ENCODE results near the gene HHIPL1.

The HHIPL1 gene

DNA sequence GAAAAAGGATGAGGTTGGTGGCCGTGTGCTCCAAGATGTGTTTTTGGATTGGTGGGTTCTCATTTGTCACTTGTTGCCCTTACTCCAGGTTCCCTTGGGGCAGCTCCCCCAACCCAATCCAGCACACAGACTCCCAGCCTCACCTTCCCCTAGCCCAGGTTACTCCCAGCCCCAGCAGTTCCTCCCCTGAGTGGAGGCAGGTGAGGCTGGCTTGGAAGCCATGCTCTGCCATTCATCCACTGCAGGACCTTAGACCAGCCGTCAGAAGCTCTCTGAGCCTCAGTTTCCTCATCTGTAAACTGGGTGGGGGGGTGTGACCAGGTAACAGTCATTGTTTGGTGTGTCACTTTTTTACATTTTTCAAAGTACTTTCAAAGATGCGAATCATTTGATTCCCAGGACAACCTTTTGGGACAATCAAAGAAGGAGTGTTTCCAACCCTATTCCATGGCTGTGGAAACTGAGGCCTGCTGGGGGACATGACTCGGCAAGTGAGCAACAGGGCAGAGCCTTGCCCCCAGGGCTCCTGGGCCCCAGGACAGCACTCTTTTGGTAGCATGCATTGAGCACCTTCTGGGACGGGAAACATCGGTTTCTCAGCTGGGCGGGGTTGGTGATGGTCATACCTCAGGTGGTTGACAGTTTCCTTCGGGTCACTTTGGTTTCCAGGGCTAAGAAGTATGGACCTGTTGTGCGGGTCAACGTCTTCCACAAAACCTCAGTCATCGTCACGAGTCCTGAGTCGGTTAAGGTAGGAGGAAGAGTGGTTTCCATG lies 46.4 kb downstream of the HHIPL1 start:
- no peak for ATAC-seq

DNA sequence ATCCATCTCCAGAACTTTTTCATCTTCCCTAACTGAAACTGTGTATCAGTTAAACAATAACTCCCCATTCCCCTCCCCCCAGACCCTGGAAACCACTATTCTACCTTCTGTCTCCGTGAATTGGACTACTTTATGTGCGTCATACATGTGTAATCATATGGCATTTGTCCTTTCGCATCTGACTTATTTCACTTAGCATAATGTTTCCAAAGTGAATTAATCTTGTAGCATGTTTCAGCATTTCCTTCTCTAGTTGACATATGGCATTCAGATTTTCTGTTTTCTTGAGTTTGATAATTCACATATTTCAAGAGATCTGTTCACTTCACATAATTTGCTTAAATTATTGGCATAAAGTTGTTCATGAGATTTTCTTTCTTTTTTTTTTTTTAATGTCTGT lies 49.0 kb downstream of the HHIPL1 start:
- ATAC-seq = no peak

DNA sequence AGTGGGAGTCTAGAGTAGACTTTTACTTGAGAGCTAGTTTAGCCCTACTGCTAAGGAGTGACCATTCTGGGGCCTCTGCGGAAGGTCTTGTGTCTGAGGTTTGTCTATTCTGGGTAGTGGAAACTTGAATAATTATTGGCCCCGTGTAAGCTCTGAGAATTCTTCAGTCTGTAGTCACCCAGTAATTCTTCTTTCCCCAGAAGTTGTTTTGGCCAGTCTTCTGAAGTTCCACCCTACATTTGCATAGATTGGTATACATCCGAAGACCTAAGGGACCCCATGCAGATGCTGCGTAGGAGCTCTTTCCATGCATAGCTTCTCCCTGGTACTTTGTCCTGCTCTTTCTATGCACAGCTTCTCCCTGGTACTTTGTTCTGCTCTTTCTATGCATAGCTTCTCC lies 52.0 kb downstream of the HHIPL1 start:
- no peak for ATAC-seq

DNA sequence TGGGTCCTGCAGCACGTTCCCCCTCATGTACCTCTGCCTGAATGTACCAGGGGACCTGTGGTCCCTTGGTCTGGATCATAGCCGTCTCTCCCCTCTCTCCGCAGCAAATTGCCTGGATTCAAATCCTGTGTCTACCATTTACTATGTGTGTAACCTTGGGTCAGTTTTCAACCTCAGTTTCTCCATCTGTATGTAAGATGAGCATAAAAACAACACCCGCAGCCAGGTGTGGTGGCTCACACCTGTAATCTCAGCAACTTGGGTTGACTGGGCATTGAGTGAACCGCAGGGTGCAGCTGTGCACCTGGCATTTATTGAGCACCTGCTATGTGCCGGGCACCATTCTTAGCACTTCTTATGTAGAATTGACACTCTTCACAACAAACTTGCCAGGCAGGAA lies 53.3 kb downstream of the HHIPL1 start:
- ATAC-seq = no peak

DNA sequence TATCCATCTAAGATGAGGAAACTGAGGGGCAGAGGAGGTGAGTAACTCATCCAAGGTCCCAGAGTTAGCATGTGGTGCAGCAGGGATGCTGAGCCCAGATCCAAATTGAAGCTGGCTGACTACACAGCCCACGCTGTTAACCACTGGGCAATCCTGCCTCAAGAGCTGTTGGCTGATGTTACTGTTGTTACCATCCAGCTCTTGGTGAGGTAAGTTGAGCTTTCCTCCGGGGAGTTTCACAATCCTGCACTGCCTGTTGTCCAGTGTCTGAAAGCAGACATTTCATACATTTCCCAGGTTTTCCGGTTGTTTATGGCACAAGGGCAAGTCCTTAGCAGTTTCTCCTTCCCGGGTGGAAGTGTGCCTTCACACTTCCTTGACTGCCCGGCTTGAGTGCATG lies 53.7 kb downstream of the HHIPL1 start:
- no peak for ATAC-seq

DNA sequence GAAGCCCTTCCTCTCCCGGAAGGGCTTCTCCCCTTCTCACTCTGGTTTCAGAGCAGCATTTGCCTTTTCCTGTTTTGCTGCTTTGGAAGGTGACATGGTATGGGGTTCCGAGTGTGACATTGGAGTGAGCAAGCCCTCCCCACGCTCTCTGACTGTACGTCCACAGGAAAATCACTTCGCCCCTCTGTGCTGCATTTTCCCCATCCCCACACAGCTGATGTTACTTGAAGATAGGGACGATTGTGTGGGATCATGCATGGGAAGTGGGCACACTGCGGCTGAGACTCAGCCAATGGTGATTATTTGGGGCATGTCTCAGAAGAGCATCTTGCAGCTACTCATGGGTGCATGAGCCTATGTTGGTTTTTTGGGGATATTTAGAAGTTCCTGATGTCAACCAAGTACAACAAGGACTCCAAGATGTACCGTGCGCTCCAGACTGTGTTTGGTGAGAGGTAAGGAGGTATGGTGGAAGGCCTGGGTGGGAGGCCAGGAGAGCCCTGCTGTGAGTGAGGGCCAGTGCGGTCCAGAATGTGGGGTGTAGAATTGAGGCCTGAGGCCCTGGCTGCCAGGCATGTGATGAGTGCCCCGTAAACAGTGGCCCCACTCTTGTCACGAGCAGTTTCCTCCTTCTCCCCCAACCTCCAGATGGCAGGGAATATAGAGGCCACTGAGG lies 54.3 kb downstream of the HHIPL1 start:
- no peak for ATAC-seq

DNA sequence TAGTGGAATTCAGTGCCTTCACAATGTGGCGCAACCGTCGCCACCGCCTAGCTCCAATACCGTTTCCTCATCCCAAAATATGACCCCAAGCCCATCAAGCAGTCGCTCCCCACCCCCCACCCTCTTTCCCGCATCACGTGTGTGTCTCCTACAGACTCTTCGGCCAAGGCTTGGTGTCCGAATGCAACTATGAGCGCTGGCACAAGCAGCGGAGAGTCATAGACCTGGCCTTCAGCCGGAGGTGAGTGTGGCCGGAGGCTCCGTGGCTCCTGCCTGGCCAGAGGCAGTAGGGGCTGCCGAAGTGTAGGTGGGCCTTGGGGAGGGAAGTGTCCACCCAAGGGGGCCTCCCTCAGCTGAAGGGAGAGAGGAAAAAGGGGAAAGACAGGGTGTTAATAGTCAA lies 54.9 kb downstream of the HHIPL1 start:
- no peak for ATAC-seq

DNA sequence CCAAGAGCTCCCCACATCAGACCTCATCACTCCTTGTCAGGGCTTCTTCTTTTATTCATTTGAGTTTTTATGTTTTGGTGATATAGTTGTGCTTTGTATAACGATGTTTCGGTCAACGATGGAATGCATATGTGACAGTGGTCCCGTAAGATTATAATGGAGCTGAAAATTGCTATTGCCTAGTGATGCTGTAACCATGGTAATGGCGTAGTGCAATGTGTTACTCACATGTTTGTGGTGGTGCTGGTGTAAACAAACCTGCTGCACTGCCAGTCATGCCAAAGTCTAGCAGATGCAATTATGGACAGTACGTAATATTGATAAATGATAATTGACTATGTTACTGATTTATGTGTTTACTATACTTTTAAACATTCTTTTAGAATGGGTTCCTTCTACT lies 55.5 kb downstream of the HHIPL1 start:
- ATAC-seq = no peak

DNA sequence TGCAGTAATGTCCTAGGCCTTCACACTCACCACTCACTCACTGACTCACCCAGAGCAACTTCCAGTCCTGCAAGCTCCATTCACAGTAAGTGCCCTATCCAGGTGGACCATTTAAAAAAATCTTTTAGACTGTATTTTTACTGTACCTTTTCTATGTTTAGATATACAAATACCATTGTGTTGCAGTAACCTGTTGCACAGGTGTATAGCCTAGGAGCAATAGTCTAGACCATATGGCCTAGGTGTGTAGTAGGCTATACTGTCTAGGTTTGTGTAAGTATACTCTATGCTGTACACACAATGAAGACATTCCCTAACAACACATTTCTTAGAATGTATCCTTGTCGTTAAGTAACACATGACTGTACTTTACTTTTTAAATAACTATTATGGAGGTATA lies 56.3 kb downstream of the HHIPL1 start:
- no peak for ATAC-seq

DNA sequence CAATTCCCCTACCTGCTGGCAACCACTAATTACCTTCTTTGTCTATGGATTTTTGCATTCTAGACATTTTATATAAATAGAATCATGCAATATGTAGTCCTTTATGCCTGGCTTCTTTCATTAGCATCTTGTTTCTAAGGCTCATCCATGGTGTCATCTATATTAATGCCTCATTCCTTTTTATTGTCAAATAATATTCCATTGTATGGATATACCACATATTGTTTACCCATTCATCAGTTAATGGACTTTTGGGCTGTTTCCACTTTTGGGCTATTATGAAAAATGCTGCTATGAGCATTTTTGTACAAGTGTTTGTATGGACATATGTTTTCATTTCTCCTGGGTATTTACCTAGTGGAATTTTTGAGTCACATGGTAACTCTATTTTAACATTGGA lies 57.2 kb downstream of the HHIPL1 start:
- no peak for ATAC-seq

DNA sequence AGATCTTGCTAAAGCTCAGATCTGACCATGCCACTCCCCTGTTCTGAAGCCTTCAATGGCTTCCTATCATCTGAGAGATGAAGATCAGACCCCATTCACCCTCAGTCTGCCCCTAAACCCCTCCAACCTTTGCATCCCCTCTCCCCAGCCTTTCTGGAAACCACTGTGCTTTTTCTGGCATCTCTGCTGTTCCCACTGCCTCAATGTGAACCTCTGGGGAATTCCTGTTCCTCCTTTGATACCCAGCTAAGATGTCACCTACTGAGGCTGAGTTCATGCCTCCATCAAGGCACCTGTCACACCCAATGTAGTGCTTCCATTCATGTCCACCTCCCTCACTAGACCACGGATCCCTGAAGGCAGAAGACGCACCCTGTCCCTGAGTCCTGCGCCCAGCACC lies 58.5 kb downstream of the HHIPL1 start:
- no peak for ATAC-seq

DNA sequence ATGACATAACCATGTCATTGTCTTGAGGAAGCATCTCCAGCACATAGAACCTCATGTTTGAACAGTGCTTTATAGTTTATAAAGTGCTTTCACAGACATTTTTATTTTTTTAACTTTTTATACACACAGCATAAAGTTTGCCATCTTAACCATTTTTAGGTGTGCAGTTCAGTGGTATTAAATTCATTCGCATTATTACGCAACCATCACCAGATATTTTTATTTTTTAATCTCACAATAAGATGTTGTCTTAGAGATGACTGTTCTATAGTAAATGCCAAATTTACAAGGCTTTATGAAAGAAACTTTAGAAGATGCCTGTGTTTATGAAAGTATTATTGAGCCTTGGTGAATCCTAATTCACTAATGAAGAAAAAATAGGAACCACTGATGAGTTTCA lies 59.1 kb downstream of the HHIPL1 start:
- no peak for ATAC-seq

DNA sequence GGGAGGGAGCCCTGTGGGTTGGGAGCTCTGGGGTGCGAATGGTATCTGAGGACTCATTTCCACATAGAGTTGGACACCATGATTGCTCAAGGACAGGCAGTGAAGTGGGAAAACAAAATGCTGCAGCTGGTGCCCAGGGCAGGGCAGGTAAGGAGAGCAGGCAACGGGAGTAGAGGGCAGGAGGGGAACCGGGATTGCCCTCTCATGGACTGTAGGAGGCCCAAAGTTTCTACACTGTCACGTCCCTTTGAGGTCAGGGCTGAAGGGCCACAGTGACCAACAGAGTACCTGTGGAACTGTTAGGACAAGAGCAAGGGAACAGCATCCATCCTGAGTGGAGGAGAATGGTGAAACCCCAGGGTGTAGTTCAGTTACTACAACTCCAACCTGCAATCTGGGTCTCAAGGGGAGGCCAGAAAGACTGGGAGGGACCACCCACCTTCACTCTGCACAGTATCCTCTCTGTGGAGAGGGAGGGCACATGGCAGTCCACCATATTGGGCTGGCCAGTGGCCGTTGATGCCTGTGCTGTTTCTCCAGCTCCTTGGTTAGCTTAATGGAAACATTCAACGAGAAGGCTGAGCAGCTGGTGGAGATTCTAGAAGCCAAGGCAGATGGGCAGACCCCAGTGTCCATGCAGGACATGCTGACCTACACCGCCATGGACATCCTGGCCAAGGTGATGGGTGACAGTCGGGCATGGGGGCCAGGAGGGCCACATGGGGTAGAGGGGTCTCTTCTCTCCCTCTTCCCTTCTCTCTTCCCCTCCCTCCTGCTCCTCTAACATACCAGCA lies 61.4 kb downstream of the HHIPL1 start:
- ATAC-seq = no peak

DNA sequence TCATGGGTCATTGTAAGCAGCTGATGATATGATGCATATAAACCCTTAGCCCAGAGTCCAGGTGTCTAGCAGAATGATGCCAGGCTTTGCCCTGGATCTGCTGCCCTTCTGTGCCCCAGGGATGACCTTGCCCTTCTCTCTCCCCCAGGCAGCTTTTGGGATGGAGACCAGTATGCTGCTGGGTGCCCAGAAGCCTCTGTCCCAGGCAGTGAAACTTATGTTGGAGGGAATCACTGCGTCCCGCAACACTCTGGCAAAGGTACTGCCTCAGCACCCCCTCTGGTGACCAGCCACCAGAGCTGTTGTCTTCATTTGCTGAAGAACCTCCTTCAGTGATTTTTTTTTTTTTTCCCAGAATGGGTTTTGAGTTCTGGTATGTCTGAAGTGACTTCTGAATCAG lies 62.5 kb downstream of the HHIPL1 start:
- no peak for ATAC-seq

DNA sequence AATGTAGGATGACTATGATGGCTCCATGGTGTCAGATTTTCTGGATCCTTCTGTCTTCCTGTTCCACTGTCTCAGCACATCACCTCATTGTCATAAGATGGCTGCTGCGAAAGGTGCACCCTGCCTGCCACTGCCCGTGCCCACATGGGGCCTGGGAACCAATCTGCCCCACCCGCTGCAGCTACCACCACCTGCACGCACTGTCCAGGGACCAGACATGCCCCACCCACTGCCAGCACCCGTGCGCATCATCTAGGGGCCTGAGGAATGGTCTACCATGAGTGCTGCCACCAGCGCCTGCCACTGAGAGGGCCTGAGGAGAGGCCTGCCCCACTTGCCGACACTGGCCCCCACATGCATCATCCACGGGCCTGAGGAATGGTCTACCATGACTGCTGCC lies 63.0 kb downstream of the HHIPL1 start:
- no peak for ATAC-seq

DNA sequence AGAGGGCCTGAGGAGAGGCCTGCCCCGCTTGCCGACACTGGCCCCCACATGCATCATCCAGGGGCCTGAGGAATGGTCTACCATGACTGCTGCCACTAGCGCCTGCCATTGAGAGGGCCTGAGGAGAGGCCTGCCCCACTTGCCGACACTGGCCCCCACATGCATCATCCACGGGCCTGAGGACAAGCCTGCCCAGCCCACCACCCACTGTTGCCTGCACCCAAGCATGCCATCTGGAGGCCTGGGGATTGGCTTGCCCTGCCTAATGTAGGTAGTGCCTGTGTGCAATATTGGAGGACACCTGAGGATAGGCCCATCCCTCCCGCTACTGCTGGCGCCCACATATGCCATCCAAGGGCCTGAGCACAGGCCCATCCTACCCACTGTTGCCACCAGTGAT lies 63.5 kb downstream of the HHIPL1 start:
- no peak for ATAC-seq

DNA sequence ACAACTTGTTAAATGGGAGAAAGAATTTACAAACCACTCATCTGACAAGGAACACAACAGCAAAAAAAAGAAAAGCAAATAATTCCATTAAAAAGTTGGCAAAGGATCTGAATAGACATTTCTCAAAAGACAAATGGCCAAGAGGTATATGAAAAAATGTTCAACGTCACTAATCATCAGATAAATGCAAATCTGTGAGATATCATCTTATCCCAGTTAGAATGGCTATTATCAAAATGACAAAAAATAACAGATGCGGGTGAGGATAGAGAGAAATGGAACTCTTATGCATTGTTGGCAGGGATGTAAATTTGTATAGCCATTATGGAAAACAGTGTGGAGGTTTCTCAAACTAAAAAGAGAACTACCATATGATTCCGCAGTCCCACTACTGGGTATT lies 69.0 kb downstream of the HHIPL1 start:
- ATAC-seq = no peak

DNA sequence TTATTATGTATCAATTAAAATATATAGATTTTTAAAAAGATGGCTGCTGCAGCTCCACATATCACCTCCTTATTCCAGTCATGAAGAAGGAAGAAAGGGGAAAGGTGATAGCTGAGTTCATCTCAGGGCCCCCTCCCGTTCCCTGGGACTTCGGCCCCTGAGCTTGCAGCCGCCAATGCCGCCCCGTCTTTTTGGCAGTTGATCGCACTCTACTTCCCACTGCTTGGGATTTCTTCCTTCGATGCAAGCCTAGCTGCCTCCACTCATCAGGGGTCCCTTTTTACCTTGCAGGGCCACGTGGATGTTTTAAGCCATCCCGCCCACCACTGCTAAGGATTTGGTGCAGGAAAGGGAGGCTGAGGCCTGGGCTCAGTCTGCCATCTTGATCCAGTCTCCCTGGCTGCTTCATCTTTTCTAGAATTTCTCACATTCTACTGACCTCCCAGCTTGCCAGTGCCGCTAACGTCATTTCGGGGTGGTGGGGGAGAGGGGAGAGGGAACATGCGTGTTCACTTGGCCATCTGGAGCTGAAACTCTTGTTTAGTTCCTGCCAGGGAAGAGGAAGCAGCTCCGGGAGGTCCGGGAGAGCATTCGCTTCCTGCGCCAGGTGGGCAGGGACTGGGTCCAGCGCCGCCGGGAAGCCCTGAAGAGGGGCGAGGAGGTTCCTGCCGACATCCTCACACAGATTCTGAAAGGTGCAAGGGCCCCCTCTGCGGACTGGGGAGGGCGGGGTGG lies 70.5 kb downstream of the HHIPL1 start:
- ATAC-seq = no peak

DNA sequence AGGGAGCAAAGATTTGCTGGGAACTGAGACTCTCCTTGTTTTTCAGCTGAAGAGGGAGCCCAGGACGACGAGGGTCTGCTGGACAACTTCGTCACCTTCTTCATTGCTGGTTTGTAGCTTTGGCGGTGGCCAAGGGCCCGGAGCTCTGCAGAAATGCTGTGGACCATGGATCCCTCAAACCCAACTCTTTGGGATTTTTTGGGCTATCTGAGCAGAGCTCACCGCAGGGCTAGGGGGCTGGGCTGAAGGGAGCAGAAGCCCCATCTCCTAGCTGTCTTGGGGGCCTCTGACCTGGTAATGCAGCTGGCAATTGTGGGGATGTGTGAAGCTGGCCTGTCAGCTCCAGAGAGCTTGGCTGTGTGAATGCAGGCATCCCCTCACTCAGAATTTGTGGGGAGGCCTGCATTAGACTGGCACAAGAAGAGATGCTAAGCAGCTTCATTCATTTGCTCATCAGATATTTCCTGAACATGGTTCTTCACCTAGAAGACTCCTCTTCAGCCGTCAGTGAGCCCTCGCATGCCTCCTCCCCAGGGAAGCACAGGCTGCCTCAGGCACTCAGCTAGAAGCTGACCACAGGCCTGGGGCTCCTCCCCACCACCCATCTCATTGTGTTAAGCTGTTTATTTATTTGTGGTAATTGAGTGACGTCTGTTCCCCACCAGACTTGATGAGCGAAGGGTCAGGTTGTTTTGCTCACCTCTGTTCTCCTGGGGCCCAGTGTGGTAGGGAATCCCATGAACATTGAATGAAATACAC lies 71.3 kb downstream of the HHIPL1 start:
- no peak for ATAC-seq

DNA sequence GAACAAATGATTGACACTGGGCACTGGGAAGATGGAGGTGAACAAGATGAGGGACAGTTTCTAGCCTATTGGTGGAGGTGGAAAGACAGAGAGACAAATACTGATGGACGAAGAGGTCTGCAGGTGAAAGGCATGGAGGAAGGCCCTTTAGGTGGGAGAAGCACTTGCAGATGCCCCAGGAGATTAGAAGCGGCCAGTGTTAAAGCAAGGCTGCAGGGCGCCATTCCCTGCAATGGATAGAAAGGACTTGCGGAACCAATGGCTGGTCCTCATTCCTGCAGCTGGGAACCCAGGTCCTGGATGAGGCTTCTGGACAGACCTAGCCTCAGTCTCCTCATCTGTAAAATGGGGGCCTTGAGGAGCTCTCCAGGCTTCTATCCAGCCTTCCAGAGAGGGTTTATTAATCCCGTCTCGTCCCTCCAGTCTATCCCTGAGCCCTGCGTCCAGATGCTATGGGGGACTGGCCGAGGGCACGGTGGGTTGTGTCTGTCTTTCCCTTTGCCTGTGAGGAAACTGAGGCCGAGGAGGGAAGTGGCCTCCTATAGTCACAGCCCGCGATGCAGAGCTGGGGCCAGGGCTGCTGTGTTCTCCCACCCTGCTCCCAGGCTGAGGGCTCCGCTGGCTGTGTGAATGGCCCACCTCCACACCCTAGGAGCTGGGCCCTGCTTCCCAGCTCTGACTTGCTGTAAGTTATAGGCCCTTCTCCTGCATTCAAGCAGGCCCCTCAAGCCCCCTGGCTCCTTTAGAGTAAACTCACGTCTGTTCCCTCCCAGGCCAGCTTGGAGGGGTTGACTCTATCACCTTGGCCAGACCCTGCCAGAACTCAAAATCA lies 72.1 kb downstream of the HHIPL1 start:
- no peak for ATAC-seq

DNA sequence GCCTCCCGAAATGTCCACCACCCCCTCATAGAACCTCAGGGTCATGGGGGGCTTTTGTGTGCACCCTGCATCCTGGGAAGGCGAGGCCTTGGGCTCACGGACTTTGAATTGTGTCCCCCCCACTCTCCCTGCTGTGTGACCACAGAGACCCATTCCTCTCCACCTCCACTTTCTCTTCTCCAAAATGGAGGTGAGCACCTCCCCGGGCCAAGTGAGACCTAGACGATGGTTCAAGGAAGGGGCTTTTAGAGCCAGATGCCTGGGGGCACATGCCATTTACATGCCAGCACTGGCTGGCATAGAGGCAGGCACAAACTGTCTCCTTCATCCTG lies 72.7 kb downstream of the HHIPL1 start:
- ATAC-seq = no peak
